HG02938 (cell line): Measurements from ENCODE around the gene DNM1L.
A peak's percentile ranks its signal among the peaks of the same experiment; 100 is the strongest.
"Not testable (repeated sequence)": the region's sequence is repeated elsewhere in the genome, so short reads cannot be mapped to it uniquely, and the experiment has no call there.

Experiments
- ATAC-seq: cut with Tn5 transposase; IDR thresholded peaks from one replicate; pipeline ENCODE4 v1.9.1; 2021; ENCODE audit warnings: mild to moderate bottlenecking, moderate library complexity; ENCODE audit not compliant: unreplicated experiment

The DNM1L gene

DNA sequence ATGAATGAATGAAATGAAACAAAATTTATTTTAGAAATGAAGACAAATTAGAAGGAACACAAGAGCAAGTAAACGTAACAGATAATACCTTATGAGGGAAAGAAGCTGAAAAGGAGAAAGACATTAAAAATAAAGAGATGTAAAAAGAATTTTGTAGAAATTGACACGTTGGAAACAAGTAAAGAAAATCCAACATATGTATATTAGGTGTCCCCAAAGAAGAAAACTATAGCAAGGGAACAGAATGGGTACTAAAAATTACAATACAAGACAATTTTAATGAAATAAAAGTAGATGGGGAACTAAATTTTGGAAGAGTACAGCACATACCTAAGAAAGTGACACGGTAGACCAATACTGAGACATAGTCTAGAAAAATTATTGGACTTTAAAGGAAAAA is 16.7 kb downstream of the DNM1L start:
- no peak for ATAC-seq

- no peak for ATAC-seq
Observed at GRCh38 chr12:32697445-32697844, 18.3 kb downstream of the DNM1L start.

DNA sequence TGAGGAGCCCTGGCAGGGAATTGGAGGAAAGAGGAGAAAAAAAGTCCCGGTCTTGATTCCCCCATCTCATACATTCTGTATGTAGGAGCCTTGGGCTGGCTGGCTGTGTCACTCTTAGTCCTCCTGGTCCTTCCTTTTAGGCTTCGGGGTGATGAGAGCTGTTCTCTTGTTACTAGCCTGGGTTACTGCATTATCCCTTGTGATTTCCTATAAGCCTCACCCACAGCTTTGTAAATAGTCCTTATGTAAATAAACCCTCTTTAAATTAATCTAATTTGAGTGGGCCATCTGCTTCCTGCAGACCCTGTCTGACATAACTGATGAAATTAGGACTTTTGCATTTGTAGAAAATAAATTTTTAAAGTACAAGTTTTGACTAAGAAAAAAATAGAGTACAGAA is 19.2 kb downstream of the DNM1L start:
- ATAC-seq: no peak

- not testable (repeated sequence) for ATAC-seq
Observed at GRCh38 chr12:32699437-32699836, 20.3 kb downstream of the DNM1L start.

GRCh38 chr12:32702473-32702872 is 23.4 kb downstream of the DNM1L start:
- no peak for ATAC-seq

GRCh38 chr12:32702946-32703345 is 23.8 kb downstream of the DNM1L start:
- ATAC-seq: no peak

GRCh38 chr12:32705783-32706182 is 26.7 kb downstream of the DNM1L start:
- ATAC-seq: no peak

DNA sequence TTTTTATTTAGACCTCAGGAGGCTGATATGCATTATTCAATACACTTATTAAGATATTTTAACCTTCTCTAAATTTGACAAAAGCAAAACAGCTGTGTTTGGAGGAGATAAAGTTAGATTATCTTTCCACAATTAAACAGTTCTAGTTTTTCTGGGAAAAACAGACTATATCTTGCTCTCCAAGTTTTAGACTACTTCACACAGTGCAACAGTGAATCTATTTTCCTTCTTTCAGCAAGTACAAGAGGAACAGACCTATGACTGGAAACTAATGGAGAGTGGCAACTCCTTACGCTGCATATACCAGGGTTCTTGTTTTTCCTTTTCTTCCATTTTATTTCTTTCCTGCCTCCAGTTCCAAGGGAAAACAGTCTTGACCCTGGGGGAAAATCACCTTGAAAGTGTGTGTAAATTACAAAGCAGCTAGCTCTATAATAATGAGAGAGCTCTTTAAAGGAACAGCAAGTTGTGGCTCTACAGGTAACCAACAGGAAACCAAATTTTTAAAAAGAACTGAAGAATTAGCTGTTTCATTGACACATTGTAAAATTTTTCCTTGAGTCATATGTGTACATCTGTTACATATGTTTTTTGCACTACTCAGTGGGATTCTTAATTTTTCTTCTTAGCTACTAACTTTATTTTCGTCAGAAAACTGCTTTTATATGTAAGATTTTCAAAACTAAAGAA is 27.4 kb downstream of the DNM1L start:
- ATAC-seq: no peak

- no peak for ATAC-seq
Observed at GRCh38 chr12:32708926-32709325, 29.8 kb downstream of the DNM1L start.

DNA sequence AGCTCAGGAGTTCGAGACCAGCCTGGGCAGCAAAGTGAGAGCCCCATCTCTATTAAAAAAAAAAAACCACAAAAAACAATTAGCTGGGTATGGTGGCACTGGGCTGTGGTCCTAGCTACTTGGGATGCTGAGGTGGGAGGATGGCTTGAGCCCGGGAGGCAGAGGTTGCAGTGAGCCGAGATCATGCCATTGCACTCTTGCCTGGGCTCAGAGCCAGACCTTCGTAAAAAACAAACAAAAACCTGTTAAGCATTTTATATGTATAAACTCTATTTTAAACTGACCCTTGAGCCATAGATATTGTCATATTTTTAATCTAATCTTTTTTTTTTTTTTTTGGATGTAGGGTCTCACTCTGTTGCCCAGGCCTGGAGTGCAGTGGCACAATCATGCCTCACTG is 35.7 kb downstream of the DNM1L start:
- ATAC-seq: no peak

DNA sequence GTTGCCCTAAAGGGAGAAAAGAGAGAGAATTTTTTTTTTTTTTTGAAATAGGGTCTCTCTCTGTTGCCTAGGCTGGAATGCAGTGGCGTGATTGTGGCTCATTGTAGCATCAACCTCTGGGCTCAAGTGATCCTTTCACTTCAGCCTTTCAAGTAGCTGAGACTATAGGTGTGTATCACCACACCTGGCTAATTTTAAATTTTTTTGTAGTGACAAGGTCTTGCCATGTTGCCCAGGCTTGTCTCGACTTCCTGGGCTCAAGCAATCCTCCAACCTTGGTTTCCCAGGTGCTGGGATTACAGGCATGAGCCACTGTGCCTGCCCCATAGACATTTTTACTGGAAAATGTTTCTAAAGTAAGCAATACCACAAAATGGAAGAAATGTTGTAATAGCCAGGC is 39.8 kb downstream of the DNM1L start:
- no peak for ATAC-seq

- ATAC-seq: not testable (repeated sequence)
Observed at GRCh38 chr12:32725308-32725707, 46.2 kb downstream of the DNM1L start.

GRCh38 chr12:32726286-32726685 is 47.2 kb downstream of the DNM1L start:
- ATAC-seq: no peak

GRCh38 chr12:32727237-32727636 is 48.1 kb downstream of the DNM1L start:
- ATAC-seq: no peak

DNA sequence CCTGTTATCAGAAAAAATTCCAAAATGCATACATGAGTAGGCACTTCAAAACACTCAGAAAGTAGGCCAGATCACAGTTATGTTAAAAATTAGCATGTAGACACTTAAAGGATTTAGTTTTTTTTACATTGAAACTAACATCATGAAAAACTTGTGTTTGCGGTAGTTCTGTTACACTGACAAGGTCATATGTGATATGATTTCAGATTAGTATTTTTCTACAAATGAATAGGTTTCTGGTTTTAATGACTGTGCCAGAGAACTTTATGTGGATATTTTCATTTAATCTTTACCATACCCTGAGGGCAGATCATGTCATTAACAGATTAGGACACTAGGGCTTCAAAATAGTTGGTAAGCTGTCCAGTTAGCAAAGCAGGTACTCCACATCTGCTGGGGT is 55.9 kb downstream of the DNM1L start:
- ATAC-seq: no peak

GRCh38 chr12:32736445-32736844 is 57.3 kb downstream of the DNM1L start:
- ATAC-seq: no peak

GRCh38 chr12:32737715-32738114 is 58.6 kb downstream of the DNM1L start:
- no peak for ATAC-seq

GRCh38 chr12:32739279-32739678 is 60.2 kb downstream of the DNM1L start:
- ATAC-seq: no peak

DNA sequence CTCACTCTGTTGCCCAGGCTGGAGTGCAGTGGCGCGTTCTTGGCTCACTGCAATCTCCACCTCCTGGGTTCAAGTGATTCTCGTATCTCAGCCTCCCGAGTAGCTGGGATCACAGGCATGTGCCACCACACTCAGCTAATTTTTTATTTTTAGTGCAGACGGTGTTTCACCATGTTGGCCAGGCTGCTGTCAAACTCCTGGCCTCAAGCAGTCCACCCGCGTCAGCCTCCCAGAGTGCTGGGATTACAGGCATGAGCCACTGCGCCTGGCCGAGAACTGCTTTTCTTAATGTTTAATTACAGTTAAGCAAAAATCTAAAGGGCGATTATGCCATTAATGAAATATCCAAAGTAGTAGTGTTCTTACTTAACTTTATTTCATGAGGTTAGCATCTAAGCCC is 63.0 kb downstream of the DNM1L start:
- no peak for ATAC-seq

GRCh38 chr12:32743264-32743663 is 64.2 kb downstream of the DNM1L start:
- no peak for ATAC-seq

- no peak for ATAC-seq
Observed at GRCh38 chr12:32753605-32754004, 74.5 kb downstream of the DNM1L start.

GRCh38 chr12:32754111-32754510 is 75.0 kb downstream of the DNM1L start:
- no peak for ATAC-seq

GRCh38 chr12:32755051-32755653 is 76.1 kb downstream of the DNM1L start:
- ATAC-seq: peak; percentile 64
